ENCODE data around the gene ZIC4.

Gene ZIC4

DNA sequence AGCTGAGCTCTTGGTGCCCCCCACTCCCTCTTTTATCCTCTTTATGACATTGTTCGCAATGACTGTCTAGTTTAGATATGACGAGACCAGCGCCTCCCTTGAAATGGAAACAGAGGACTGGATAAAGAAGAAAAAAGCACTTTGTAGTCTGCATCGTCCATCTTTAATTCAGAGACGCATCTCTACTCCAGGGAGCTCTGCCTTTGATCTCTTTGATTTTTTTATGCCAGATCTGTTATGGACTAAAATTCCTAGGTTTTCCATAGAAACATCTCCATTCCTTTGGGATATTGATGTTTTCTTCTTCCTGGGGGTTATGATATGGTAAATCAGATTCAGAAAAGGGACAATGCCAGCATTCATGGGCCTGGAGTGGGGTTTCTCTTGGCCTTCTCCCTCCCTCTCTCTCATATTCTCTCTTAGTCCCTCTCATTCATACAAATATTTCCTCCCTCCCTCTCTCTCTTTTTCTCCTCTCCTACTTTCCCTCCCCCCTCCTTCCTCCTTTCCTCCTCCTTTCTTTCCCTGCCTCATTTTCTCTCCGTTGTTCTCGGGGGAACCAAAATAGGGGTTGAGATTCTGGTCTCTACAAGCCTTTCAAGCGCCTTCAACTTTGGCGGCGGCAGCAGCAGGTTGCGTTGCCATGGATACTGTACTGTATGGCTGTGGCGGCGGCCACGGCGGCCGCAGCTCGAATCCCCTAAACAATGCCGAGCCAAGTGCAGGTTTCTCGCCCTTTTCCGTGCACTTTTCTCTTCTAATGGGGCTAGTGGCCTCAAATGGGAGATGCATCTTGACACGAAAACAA lies 45.5 kb downstream of the ZIC4 start:
- H3K4me3 ChIP-seq (ENCODE audit: low read length), result no peak overlapping the region
- peak; percentile 19 for DNase-seq (ENCODE audit: low read depth, low spot score)

DNA sequence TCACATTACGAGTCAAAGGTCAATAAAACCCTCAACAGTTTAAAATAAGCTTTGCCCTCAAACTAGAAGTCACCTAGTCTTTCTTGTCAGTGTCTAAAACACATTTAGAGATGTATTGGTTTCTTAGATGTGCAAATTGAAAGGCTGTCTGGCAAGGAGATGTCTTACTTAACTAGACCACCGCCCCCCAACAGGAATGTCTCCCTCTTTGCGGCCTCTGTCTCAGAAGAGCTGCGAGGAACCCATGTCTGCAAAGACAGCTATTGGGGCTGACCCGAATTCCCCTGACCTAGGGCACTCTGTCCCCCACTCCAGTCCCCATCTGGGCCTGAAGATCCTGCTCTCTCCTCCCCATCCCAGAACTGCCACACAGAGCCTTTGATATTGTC lies 46.3 kb downstream of the ZIC4 start:
- no peak for DNase-seq (ENCODE audit: low read depth, low spot score)
- H3K4me3 ChIP-seq (ENCODE audit: low read length), result no peak overlapping the region

DNA sequence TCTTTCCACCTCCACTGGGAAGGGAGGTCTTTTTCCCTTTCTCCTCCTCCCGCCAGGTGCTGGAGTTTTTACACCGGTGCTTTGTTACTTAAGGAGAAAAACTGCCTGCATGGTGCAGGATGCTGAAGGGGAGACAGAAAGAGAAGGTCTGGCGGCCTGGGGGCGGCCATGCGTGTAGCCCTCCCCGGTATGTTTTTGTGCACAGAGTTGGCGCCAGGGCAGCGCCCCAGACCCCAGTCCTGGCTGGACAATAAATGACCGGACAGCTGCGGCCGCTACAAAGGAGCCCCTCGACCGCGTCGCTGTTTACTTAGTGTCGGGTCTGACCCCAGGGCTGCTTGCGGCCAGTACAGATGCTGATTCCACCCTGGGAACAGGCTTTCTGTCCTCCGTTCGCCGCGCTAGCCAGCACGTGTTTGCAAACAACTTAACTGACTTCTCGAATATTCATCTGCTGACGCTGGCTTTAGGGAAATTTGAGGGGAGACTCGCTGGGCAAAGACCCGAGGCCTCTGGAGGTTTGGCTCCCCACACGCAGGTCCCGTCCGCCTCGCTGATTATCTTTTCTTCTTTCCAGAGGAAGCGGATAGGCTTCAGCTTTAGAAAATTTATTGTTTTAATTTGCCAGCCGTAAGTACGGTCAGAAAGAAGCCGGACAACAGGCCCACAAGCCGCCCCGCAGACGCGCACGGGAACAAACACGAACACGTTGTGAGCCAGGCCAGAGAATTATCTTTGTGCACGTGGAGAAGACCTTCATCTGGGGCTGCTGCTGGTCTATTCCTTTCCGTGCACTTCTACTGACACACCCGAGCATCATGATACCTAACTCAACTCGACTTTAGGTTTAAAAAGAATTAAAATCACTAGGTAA lies 46.9 kb downstream of the ZIC4 start:
- no peak for DNase-seq (ENCODE audit: low read depth, low spot score)
- H3K4me3 ChIP-seq (ENCODE audit: low read length), result no peak overlapping the region

DNA sequence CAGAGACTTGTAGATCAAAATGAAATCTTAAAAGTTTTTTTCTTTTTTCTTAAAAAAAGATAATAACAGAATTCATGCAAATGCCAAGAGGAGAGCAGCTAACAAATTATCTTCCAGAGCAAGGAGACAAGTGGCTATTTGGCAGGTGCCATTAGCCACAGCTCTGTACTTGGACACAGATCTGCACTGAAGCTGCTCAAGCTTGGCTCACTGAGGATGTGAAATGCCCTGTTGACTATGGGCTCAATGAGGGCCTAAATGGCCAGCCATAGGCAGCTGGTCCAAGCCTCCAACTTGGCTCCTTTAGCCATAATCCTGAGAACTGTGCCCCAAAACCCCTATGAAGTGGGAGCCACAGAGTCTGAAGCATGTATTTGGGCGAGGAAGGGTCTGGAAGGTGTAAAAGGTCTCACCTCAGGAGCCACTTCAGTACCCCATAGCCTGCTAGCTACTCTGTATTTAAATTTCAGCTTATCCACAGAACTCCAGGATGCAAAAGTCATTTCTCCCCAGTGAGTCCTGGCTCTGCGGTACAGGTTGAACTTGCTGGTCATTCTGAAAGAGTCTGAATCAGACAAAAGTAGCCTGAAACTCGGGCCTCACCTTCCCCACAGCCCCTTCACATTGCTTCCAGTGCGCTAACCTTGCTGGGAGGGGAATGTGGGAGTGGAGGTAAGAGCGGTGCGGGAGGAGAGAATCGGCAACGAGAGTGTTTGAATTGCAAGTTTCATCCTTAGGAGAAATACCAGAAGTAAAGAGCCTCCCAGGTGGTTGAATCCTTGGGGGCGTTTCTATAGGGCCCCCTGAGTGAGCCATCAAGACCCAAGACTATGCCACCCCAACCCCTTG lies 48.0 kb downstream of the ZIC4 start:
- no peak for DNase-seq (ENCODE audit: low read depth, low spot score)
- H3K4me3 ChIP-seq (ENCODE audit: low read length), result no peak overlapping the region

DNA sequence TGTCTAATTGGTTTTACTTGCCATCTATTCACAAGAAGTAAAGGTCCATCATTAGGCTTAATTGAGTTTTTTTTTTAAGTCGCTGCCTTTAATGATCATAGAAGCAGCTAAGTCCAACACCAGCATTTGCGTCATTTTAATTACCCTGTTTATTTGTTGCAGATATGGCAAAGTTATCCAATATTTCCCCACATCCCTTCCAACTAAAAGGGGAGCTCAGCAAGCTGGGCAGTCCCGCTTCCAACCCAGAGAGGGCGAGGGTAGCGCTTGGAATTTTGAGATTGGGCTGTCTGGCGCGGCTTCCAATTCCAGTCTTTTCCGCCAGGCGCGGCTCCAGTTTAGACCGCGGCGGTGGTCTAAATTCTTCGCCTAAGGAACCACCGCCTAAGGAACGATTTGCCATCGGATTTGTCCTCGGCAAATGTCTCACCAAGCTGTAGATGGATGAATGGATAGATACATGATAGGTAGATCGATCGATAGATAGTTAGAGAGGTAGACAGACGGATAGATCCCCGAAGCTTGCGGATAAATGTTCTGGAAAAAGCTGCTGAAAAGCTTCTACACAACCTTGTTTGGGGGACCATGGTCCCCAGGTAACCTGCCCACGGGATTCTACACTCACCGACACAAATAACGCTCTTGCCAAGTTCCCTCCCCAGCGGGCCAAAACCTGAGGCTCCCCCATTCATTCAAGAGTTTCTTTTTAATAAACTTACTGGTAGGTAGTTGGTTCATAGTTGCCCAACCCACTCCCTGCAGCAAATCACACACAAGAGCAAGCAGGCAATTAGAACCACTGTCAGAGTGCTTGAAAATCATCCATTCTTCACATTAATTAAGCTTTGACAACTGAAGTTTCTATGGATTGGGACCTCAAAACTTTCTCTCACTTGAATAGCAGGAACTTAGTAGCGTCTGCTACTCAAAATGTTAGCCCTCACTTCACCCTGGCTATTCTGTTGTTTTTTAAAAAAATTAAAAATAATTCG lies 49.1 kb downstream of the ZIC4 start:
- no peak for DNase-seq (ENCODE audit: low read depth, low spot score)
- H3K4me3 ChIP-seq (ENCODE audit: low read length), result no peak overlapping the region

DNA sequence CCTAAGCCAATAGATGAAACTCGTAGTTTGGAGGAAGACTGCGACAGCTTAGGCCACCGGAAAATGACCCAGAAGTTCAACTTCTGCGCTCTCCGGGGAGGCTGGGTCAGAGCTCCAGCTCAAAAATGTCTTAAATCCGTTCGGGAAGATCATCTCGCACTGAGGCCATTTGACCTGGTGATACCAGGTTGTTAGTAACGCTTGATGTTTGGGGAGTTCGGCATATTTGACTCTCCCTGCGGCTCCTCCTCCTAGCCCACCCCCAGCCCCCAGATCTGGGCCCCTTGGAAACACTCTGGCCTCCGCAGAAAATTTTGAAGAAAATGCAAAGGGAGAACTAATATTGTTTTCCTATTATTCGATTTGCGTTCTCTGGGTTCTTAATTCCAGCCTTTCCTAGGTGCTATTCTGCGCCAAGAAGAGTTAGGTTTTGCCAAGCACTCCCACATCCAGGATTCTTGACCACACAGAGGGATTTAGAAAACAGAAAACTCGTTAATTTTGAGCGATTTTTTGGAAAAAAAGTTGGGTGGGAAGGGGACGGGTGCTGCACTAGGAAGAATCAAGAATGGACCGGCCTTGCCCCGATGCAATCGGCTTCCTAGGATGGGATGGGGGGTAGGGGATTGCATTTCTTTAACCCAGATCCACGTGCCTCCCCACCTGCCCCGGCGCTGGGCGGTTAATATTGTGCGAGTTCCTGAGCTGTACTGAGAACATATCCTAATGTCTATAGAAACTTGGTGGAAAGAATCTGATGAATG lies 50.0 kb downstream of the ZIC4 start:
- H3K4me3 ChIP-seq (ENCODE audit: low read length), result no peak overlapping the region
- DNase-seq (ENCODE audit: low read depth, low spot score), result no peak

DNA sequence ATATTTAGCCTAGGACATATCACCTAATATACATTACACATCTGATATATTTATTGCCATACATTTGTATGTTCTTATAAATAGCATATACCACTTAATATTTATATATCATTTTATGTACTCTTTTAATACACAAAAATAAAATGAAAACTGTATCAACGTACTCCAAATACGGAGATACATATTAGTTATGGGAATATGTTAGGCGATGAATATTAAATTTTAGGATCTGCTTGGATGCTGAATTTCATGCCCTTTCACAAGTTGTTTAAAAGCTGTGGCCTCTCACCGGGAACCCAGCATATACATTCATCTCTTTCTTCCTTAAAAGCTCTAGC lies 50.6 kb downstream of the ZIC4 start:
- no peak for DNase-seq (ENCODE audit: low read depth, low spot score)
- H3K4me3 ChIP-seq (ENCODE audit: low read length), result no peak overlapping the region

DNA sequence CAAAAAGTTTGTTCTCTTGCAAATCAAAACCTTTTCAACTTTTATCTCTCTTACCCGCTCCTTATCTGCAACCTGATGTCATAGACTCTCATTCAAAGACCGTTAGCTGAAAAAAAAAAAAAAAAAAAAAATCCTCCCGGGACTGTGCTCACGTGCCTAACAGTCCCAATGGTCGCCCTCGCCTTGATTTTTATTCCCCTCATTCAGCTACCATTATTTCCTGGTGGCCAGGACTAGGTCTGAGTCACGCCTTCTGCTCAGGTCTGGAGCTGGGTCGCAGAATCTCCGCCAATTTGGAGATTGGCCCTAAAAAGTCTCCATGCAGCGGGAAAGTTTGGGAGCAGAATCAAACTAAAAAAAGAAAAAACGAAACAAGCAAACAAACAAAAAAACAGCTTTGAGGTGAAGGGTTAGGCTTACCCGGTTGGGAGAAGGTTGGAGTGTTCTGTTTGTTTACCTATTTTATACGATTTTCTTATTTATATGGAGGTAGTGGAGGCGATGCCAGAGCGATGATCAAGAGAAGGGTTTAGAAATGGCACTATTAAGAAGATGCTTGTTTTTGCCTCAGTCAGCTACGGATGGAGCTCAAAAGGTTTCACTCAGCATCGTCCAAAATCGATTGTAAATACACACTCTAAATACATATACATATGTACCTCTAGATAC lies 51.1 kb downstream of the ZIC4 start:
- DNase-seq (ENCODE audit: low read depth, low spot score), result no peak
- no peak overlapping the region for H3K4me3 ChIP-seq (ENCODE audit: low read length)

DNA sequence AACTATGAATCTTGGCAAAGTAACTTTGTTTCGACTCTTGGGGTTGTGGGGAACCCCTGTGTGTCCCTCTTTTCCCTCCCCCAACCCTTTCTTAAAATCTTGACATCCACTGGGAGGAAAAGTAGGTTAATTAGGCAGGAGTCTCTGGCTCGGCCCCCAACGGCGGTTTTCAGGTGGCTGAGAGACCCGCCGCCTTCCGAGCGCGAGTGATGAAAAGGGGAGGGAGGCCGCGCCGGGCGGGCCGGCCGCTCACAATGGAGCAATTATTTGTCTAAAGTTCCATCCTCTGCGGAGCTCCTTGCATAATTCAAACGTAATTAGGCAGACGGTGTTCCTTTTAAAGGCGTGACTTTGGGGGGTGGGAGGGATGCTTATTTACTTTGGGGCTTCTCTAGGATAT lies 51.7 kb downstream of the ZIC4 start:
- no peak for DNase-seq (ENCODE audit: low read depth, low spot score)
- H3K4me3 ChIP-seq (ENCODE audit: low read length), result no peak overlapping the region

DNA sequence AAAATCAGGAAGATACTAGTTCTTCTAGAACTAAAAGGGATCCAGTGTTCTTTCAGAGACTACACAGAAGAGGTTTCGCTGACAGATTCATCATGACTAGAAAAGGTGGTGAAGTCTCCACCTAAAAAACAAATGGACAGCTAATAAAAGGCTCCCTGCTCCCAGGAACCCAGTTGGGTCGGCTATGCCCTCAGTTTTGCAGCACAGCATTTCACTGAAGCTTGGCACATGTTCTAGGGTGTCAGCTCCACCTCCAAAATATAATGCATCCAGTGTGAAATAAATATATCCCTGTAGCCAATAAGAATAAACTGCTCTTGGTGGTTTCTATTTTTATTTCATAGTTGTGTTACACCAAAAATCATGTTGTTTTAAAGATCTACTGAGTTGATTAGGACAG lies 55.0 kb downstream of the ZIC4 start:
- DNase-seq (ENCODE audit: low read depth, low spot score), result no peak

DNA sequence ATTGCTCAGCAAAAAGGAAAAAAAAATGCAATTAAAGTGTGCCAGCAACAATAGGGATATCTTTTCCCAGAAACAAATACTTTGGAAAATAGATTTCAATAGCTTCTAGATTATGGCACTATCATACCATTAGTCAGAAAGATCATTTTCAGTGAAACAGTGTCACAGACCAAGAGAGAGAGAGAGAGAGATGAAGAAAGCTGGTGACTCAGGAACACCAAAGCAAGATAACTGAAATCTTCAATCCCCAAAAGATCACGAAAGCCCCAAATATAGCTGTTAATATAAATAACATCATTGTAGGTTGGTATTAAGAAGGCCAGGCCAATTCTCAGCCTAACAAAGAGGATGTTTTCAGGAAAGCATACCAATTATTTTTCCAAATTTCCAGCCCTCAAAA lies 57.4 kb downstream of the ZIC4 start:
- no peak overlapping the region for H3K4me3 ChIP-seq (ENCODE audit: low read length)
- no peak for DNase-seq (ENCODE audit: low read depth, low spot score)

More for the DNA sequence above, 55.0 kb downstream of the ZIC4 start:
- H3K4me3 ChIP-seq (ENCODE audit: low read length), result no peak overlapping the region

DNA sequence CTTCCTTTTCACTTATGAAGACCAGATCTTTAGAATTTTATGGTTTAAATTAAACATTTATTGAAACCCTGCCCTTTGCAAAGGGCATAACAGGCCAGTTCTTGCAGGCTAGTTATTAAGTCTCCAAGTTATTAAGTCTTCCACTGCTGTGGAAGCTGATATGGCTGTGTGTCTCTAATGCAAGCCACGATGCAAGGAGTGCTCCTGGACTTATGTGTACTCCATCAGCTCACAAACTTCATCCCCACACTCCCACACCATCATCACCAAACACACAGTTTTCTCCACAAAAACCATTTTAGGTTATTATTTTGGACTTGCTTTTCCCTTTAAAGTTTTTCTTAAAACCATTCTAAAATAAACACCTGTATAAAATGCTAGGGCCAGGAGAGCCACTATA lies 62.4 kb downstream of the ZIC4 start:
- H3K4me3 ChIP-seq (ENCODE audit: low read length), result no peak overlapping the region
- DNase-seq (ENCODE audit: low read depth, low spot score), result no peak

DNA sequence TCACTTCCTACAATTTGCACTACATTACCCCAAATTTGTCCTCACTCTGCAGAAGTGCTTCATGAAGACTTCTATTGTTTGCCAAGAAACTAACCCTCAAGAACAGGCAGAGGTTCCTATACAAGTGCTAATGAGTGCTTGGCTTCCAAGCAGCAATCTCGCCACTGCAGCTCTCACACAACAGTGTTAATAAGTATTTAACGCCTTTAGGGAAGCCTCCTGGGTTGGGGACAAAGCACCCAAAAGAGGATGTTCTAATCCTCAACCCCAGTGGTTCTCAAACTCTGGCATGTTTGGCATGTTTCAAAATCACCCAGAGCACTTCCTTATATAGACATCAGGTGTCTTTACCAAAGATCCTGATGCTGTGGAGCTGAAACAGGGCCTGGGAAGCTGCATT lies 64.6 kb downstream of the ZIC4 start:
- H3K4me3 ChIP-seq (ENCODE audit: low read length), result no peak overlapping the region
- no peak for DNase-seq (ENCODE audit: low read depth, low spot score)

DNA sequence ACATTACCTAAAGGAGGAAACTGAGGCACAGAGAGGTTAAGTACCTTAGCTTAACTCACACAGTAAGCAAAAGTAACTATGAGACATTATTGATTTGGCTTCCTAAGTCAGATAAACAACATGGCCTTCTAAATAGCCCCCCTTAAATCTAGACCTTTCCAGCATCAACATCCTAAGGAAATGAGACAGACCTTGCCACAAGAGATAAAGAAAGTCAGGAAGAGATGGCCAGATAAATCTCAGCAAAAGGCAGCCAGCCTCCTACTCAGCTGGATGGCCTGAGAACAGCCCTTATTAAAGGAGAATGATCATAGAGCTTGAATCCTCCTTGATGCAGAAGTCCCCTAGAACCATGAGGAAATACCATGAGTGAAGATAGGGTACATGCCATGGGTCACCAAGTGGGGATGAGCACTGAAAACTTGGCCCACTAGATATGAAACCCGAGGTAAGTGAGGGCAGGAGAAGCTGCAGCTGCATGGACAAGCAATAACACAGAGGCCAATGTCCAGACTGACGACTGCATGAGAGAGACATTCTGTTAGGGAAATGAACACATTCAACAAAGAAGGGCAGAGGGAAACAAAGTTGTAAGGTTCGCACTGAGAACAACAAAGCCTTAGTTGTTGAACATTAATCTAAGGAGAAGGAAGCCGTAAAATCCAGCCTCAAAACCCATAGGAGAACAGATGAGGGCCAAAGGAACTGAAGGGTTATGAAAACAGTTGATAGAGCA lies 69.6 kb downstream of the ZIC4 start:
- H3K4me3 ChIP-seq (ENCODE audit: low read length), result no peak overlapping the region

More for the DNA sequence above, 69.6 kb downstream of the ZIC4 start:
- DNase-seq (ENCODE audit: low read depth, low spot score), result no peak

Data from Jurkat, Clone E6-1 (cell line).